Psoas muscle (tissue), 8 donors: ENCODE measurements around the gene PCBP3. TPM values are rescaled to one million over a fixed set of nuclear protein-coding genes. Genes with fewer than 3 reads are reported as not detected.

Source experiments
- ATAC-seq, 4 donors: fragments of 200-7000 bp; cut with Tn5 transposase; one replicate each; pipeline ENCODE4 v1.9.1; 2020; ENCODE audit warnings: moderate library complexity in 3 of 4, mild to moderate bottlenecking in 2 of 4
- DNase-seq, 2 donors: peaks; one replicate each; pipeline ENCODE4 v3.0.0-alpha.2; 2020
- H3K27ac ChIP-seq: fragments of 200-600 bp; one replicate; pipeline ENCODE4 v1.8.0; 2022
- H3K27me3 ChIP-seq, 3 donors: fragments of 200-600 bp in 1 of 3; one replicate each; pipeline versions ENCODE4 v1.6.1 to v1.8.0; 2013 to 2022; ENCODE audit warnings: low read length in 2 of 3, mild to moderate bottlenecking in 2 of 3, moderate library complexity in 1 of 3; ENCODE audit not compliant: insufficient read depth in 3 of 3
- H3K36me3 ChIP-seq, 2 donors: fragments of 200-600 bp in 1 of 2; one replicate each; pipeline versions ENCODE4 v1.6.1 to v1.8.0; 2013 to 2022; ENCODE audit warnings: low read depth in 1 of 2, mild to moderate bottlenecking in 1 of 2, moderate library complexity in 1 of 2; ENCODE audit not compliant: insufficient read depth in 1 of 2
- H3K4me1 ChIP-seq: fragments of 200-600 bp; one replicate; pipeline ENCODE4 v1.8.0; 2022
- H3K4me3 ChIP-seq: fragments of 200-600 bp; one replicate; pipeline ENCODE4 v1.8.0; 2022; ENCODE audit warnings: mild to moderate bottlenecking
- H3K9me3 ChIP-seq: fragments of 200-600 bp; one replicate; pipeline ENCODE4 v1.8.0; 2022
- WGBS, 3 donors: extraction: QIAGEN DNeasy Blood & Tissue Kit; methylation state at CpG; one replicate each; pipeline versions ENCODE4 v1.1.6 to v1.1.7; 2013; 5-methylcytosine and 5-hydroxymethylcytosine counted together
- intact Hi-C, 2 donors: fragments of 100-400 bp; cut with DNase I; formaldehyde crosslinking; loops; one replicate each; pipeline versions ENCODE4 v1.11.0 to v1.14.2; 2022
- polyA plus RNA-seq, 3 donors: library from polyadenylated mRNA; stranded (reverse); fragments of 200-250 nt; gene quantifications; one replicate each; pipeline ENCODE4 v1.2.3, GENCODE V29; 2013
- total RNA-seq, 4 donors: library from RNA; stranded (reverse); fragmentation: NEBNext Ultra II Directional in 2 of 4; extraction: Animal tissue kit (Norgen Biotek cat#: 25700) in 2 of 4; gene quantifications; one replicate each; pipeline versions ENCODE4 v1.2.1 to v1.2.4, GENCODE V29; 2021 to 2023
- TF ChIP-seq, protein P1 (sequence below): fragments of 200-600 bp; IDR thresholded peaks from one replicate; pipeline ENCODE4 v1.8.0; 2022; ENCODE audit warnings: antibody characterized with exemption
- donor health status: healthy with polysubstance abuse.
- donor health status: DM: no; HTN: no; CAD: no; lungs with moderate emphysema.
- donor health status: Bipolar disorder and iron deficiency.
- donor health status: healthy.
- donor health status: DM: yes; HTN: yes; CAD: no.
- donor health status: DM: no; HTN: no; CAD: no.
- donor health status: DM: no; HTN: no; CAD: no.
- donor health status: DM: yes; HTN: yes; CAD: no.

Gene PCBP3
- total and polyA plus RNA-seq, 7 donors = 0.10 to 0.91 (median 0.33) TPM; not detected in 1

DNA sequence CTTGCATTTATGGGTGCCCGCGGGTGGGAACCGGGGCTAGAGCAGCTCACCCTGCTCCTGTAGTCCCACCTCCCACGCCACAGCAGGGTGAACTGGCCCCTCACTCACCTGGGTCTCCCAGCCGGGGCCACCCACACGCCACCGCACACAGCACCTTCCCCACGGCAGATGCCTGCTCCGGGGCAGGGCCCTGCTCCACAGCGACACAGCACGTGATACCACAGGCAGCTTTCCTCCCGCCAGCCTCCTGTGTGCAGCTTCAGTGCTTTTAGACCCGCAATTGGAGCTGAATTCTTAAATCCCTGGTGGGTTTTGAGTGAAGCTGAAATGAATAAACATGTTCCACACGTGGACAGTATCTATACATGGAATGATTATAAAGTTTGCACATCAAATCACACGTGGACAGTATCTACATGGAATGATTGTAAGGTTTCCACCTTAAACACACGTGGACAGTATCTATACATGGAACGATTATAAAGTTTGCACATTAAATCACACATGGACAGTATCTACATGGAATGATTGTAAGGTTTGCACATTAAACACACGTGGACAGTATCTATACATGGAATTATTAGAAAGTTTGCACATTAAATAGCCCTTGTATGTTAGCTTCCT lies 245.0 kb downstream of the PCBP3 start:
- H3K36me3 ChIP-seq = no peaks in the 10 kb centered on the region
- no peaks in the 10 kb centered on the region for H3K4me1 ChIP-seq
- H3K9me3 ChIP-seq = no peaks in the 10 kb centered on the region
- ATAC-seq = no peak
- DNase-seq = no peak
- no peak overlapping the region for H3K27ac ChIP-seq
- WGBS, 3 donors = 60 to 78% (median 72%) methylated on average over 18 of the region's 18 CpGs
- H3K4me3 ChIP-seq = no peak overlapping the region
- intact Hi-C loops = loop anchor here in 1 of 2 donors (10.0 kb wide), 1 partner anchor 194 kb away; no protein-coding TSS in a partner anchor
- peaks cover 0 to 52% (median 5%) of the 10 kb centered on the region in 3 donors for H3K27me3 ChIP-seq
- TF ChIP-seq, protein P1, sequence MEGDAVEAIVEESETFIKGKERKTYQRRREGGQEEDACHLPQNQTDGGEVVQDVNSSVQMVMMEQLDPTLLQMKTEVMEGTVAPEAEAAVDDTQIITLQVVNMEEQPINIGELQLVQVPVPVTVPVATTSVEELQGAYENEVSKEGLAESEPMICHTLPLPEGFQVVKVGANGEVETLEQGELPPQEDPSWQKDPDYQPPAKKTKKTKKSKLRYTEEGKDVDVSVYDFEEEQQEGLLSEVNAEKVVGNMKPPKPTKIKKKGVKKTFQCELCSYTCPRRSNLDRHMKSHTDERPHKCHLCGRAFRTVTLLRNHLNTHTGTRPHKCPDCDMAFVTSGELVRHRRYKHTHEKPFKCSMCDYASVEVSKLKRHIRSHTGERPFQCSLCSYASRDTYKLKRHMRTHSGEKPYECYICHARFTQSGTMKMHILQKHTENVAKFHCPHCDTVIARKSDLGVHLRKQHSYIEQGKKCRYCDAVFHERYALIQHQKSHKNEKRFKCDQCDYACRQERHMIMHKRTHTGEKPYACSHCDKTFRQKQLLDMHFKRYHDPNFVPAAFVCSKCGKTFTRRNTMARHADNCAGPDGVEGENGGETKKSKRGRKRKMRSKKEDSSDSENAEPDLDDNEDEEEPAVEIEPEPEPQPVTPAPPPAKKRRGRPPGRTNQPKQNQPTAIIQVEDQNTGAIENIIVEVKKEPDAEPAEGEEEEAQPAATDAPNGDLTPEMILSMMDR = no peak

DNA sequence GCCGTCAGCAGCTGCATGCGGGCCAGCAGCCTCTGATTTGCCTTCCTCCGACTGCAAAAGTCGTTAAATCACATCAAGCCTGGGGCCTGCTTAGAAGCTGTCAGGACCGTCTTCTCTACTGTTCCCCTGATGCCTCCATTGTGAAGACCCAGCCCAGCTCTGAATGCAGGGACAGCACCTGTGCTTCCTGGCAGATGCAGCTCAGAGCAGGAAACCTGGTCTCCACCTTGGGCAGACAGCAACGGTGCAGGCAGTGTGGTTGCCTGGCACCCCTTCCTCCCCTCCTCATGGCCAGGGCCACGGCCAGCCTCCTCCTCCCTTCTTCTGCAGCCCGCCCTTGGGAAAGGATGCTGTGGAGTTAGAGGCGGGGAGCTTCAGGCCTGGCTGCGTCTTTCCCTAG lies 245.7 kb downstream of the PCBP3 start:
- 27 to 36% (median 32%) methylated on average over 10 of the region's 10 CpGs for WGBS, 3 donors
- Histone ChIP-seq H3K36me3 (no peaks in the 10 kb centered on the region), H3K4me1 (no peaks in the 10 kb centered on the region), H3K27ac (no peak overlapping the region), H3K27me3 (peaks cover 0 to 44% (median 5%) of the 10 kb centered on the region in 3 donors), H3K9me3 (no peaks in the 10 kb centered on the region), H3K4me3 (no peak overlapping the region)
- TF ChIP-seq, protein P1 = no peak
- intact Hi-C loops = loop anchor here in 1 of 2 donors (10.0 kb wide), 1 partner anchor 194 kb away; no protein-coding TSS in a partner anchor
- ATAC-seq (no peak), DNase-seq (peak in 1 of 2 donors; percentile 17)

DNA sequence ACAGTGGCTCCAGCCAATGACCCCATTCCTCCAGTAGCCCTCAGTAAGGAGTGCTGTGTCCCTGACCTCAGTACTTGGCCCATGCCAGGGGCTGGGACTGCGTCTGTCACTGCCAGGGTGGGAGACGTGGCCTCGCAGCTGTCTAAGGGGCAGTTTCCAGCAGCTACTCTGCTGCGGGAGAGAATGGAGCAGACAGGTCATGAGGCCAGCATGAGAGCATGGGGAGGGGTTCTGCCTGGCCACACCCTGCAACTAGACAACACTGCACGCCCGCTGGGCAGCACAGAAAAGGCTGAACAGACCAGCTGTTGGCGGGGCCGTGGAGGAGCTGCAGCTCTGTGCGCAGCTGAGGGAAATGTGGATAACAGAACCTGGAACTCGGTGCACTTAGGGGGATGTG lies 246.4 kb downstream of the PCBP3 start:
- Histone ChIP-seq H3K4me3 (no peak overlapping the region), H3K36me3 (no peaks in the 10 kb centered on the region), H3K9me3 (no peaks in the 10 kb centered on the region), H3K27me3 (peaks cover 0 to 46% (median 7%) of the 10 kb centered on the region in 3 donors), H3K27ac (no peak overlapping the region), H3K4me1 (no peaks in the 10 kb centered on the region)
- peak in 3 of 4 donors; percentile 24 to 40 (median 27) for ATAC-seq
- TF ChIP-seq, protein P1 = no peak
- 18 to 24% (median 18%) methylated on average over 10 of the region's 10 CpGs for WGBS, 3 donors
- intact Hi-C loops = loop anchor here in 1 of 2 donors (10.0 kb wide), 1 partner anchor 195 kb away; no protein-coding TSS in a partner anchor
- DNase-seq = peak; percentile 17 to 48

DNA sequence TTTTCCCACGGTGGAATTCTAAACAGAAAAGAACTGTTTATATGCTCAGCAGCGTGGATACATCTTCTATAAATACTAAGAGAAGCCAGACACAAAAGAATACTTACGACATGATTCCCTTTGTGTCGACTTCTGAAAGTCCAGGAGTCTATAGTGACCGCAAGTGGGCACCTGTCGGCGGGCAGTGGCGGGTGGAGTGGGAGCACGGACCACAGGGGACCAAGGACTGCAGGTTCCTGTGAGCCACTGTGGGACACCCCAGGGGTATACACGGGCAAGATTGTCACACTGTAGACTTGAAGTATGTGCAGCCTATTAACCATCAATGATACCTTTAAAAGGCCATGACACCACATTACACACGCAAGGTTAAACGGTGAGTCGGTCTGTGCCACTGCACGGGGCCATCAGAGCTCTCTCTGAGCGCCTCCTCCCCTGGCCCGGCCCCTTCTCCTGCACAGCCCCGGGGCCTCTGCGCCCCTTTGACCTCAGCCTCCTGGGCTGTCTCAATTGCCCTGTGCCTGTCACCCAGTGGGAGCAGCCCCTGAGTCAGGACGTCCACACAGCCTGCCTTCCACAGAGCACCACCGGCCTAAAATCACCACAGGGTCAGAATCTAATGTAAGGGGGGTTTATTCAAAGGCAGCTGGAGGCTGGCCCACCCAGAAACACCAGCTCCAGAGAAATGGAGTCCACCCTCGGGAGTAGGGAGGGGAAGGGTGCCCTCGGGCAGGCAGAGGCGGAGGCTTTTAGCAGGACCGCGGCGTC lies 248.0 kb downstream of the PCBP3 start:
- intact Hi-C loops = no loop called here
- WGBS, 3 donors = 67 to 71% (median 69%) methylated on average over 26 of the region's 26 CpGs
- H3K4me3 ChIP-seq = no peak overlapping the region
- TF ChIP-seq, protein P1 = no peak
- H3K27ac ChIP-seq = no peak overlapping the region
- H3K9me3 ChIP-seq = no peaks in the 10 kb centered on the region
- H3K27me3 ChIP-seq = peaks cover 0 to 55% (median 7%) of the 10 kb centered on the region in 3 donors
- no peaks in the 10 kb centered on the region for H3K36me3 ChIP-seq
- peak; percentile 8 to 23 for DNase-seq
- H3K4me1 ChIP-seq = no peaks in the 10 kb centered on the region
- no peak for ATAC-seq
